Omental fat pad (tissue), 4 donors: ENCODE data around the gene HOXA7. TPM values are rescaled to one million over a fixed set of nuclear protein-coding genes. Genes with fewer than 3 reads are reported as not detected.

Experiments
- ATAC-seq: fragments of 150-250 bp; one replicate; pipeline ENCODE4 v1.9.1; 2016; ENCODE audit warnings: mild to moderate bottlenecking, moderate library complexity; ENCODE audit not compliant: low FRiP score
- DNase-seq: peaks from one replicate; pipeline ENCODE4 v3.0.0-alpha.2; 2019; ENCODE audit warnings: low spot score
- total RNA-seq, 4 donors: library from RNA; depleted of rRNA; stranded (reverse); fragments of >200 nt; gene quantifications; one replicate each; pipeline ENCODE4 v1.1.0, GENCODE V29; 2016
- TF ChIP-seq, protein P1 (sequence below), 3 donors: fragments of 450-650 bp; IDR thresholded peaks; one replicate each; pipeline ENCODE4 v1.5.1; 2016 to 2017; ENCODE audit warnings: antibody characterized with exemption in 3 of 3, mild to moderate bottlenecking in 3 of 3, moderate library complexity in 2 of 3

The HOXA7 gene
- total RNA-seq, 4 donors from 2014 or later: 4.6 to 6.1 (median 5.3) TPM

DNA sequence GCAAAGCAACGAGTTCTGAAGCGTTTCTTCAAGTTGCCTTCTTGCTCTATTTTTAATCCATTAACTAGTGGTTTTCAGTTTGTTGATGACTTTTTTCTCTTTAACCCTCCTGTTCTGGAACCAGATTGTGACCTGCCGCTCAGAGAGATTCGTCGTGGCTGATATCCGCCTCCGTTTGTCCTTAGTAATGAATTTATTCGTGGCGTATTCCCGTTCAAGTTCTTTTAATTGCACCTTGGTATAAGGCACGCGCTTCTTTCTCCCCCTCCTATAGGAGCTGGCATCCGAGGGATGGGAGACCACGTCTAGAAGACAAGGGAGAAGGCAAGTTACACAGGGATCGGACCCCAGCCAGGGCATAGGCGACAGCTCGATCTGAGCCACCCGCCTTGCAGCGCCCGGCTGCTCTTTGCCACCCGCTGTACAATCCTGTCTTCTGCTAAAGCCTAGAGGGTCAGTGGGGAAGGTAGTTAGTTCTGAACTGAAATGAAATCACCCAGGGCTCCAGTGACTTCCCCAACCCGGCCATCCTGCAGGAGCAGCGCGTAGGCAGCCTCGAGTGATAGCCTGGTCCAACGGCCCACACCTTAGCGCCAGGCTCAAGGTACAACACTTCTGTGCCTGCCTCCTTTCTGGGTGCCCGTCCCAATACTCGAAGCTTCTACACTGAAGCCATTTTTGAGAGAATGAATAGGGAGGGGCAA is 41.8 kb upstream of the HOXA7 start:
- no peak for ATAC-seq
- DNase-seq: no peak
- TF ChIP-seq, protein P1, sequence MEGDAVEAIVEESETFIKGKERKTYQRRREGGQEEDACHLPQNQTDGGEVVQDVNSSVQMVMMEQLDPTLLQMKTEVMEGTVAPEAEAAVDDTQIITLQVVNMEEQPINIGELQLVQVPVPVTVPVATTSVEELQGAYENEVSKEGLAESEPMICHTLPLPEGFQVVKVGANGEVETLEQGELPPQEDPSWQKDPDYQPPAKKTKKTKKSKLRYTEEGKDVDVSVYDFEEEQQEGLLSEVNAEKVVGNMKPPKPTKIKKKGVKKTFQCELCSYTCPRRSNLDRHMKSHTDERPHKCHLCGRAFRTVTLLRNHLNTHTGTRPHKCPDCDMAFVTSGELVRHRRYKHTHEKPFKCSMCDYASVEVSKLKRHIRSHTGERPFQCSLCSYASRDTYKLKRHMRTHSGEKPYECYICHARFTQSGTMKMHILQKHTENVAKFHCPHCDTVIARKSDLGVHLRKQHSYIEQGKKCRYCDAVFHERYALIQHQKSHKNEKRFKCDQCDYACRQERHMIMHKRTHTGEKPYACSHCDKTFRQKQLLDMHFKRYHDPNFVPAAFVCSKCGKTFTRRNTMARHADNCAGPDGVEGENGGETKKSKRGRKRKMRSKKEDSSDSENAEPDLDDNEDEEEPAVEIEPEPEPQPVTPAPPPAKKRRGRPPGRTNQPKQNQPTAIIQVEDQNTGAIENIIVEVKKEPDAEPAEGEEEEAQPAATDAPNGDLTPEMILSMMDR (IDR thresholded peaks at IDR 0.05): no peak

GRCh38 chr7:27197137-27198042 is 40.9 kb upstream of the HOXA7 start:
- no peak for ATAC-seq
- DNase-seq: no peak
- TF ChIP-seq, protein P1 (IDR thresholded peaks at IDR 0.05): no peak

GRCh38 chr7:27196287-27196767 is 39.9 kb upstream of the HOXA7 start:
- ATAC-seq: no peak
- TF ChIP-seq, protein P1 (IDR thresholded peaks at IDR 0.05): peak in 1 of 3 donors; percentile 71
- peak; percentile 98 for DNase-seq

DNA sequence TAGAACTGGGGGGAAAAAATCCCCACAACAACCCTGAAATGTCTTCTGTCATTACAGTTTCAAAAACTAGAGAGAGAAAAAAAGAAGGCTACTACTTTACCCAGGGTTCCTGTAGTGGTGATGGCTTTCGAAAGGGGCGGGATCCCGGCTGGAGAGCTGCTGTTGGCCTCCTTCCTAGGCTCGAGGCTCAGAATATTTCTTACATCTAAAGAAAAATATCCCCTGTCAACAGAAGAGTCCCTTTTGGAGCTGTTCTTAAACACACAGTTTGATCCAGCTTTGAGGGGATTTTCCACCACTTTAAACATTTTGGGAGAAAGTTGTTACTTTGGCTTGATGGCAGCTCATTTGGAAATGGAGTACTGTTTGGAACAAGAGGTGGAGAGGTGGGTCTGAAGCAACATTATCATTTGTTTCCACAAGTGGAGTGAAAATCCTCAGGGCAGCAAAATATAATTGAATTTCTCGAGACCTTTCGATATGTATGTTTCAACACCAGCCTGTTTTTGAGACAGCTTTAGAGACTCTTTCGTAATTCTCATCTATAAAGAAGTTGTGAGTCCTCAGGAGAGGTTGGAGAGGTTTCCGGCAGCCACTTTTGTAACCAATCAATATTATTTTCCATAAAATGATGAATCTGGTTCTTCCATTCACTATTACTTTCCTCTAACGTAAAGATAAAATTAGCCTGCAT is 38.4 kb upstream of the HOXA7 start:
- TF ChIP-seq, protein P1 (IDR thresholded peaks at IDR 0.05): no peak
- ATAC-seq: no peak
- DNase-seq: no peak

GRCh38 chr7:27194002-27194352 is 37.5 kb upstream of the HOXA7 start:
- ATAC-seq (no peak), DNase-seq (no peak)
- TF ChIP-seq, protein P1 (IDR thresholded peaks at IDR 0.05): no peak

GRCh38 chr7:27193335-27194001 is 37.0 kb upstream of the HOXA7 start:
- TF ChIP-seq, protein P1 (IDR thresholded peaks at IDR 0.05): no peak
- DNase-seq (no peak), ATAC-seq (no peak)
